IMR-90 (cell line): Measurements from ENCODE around the gene TBC1D22A. TPM values are rescaled to one million over a fixed set of nuclear protein-coding genes. Genes with fewer than 3 reads are reported as not detected.

Experiments used
- ATAC-seq: fragments of 200-7000 bp; cut with Tn5 transposase; 2 replicates; pipeline ENCODE4 v1.9.1; 2020; ENCODE audit warnings: low read depth, mild to moderate bottlenecking, moderate library complexity
- BruUV-seq: library from RNA; stranded (reverse); fragments of 400-500 nt; replicated peaks from 2 replicates; lab custom pipeline; 2021; lab: Mats Ljungman, UMichigan
- CTCF ChIA-PET: fragments of 300-600 bp; formaldehyde crosslinking; extraction: SDS; loops from one replicate; lab custom pipeline; 2021; ENCODE audit warnings: antibody characterized with exemption; lab: Yijun Ruan, JAX
- POLR2A ChIA-PET: fragments of 300-600 bp; sonication (Branson Sonifier 250); formaldehyde crosslinking; loops from one replicate; lab custom pipeline; 2022; ENCODE audit warnings: antibody characterized with exemption; ENCODE audit not compliant: unreplicated experiment; lab: Charles Lee
- DNase-seq: peaks from one replicate; pipeline ENCODE4 v3.0.0; 2013
- H2AFZ ChIP-seq: replicated peaks from 2 replicates; pipeline ENCODE3; 2013; ENCODE audit warnings: low read length, mild to moderate bottlenecking; ENCODE audit not compliant: poor library complexity
- H2AK5ac ChIP-seq: 2 replicates; pipeline ENCODE4 v1.6.1; 2013; ENCODE audit warnings: low read depth, low read length, inconsistent platforms
- H2AK9ac ChIP-seq: replicated peaks from 2 replicates; pipeline ENCODE3; 2013; ENCODE audit warnings: mild to moderate bottlenecking, low read depth, low read length, moderate library complexity; ENCODE audit not compliant: poor library complexity
- H2BK120ac ChIP-seq: 2 replicates; pipeline ENCODE4 v1.6.1; 2013; ENCODE audit warnings: low read depth, low read length, inconsistent platforms
- H2BK15ac ChIP-seq: 3 replicates; pipeline ENCODE4 v1.6.1; 2013; ENCODE audit warnings: low read depth, low read length, inconsistent platforms
- H2BK20ac ChIP-seq: 2 replicates; pipeline ENCODE4 v1.6.1; 2013; ENCODE audit warnings: low read depth, mild to moderate bottlenecking, inconsistent platforms, low read length, moderate library complexity
- H2BK5ac ChIP-seq: 2 replicates; pipeline ENCODE4 v1.6.1; 2013; ENCODE audit warnings: mild to moderate bottlenecking, low read depth, low read length, inconsistent platforms; ENCODE audit not compliant: poor library complexity, severe bottlenecking
- H3K14ac ChIP-seq: replicated peaks from 2 replicates; pipeline ENCODE4 v1.6.1; 2013; ENCODE audit warnings: low read depth, low read length, inconsistent platforms
- H3K18ac ChIP-seq: 2 replicates; pipeline ENCODE4 v1.6.1; 2013; ENCODE audit warnings: low read depth, low read length, control low read depth
- H3K23ac ChIP-seq: 2 replicates; pipeline ENCODE4 v1.6.1; 2013; ENCODE audit warnings: low read depth, low read length, inconsistent platforms
- H3K27ac ChIP-seq: 2 replicates; pipeline ENCODE4 v1.5.1; 2013; ENCODE audit warnings: mild to moderate bottlenecking, control low read depth, low read length; ENCODE audit not compliant: insufficient read depth
- H3K27me3 ChIP-seq: 2 replicates; pipeline ENCODE4 v1.6.1; 2013; ENCODE audit warnings: low read length; ENCODE audit not compliant: control insufficient read depth, insufficient read depth
- H3K36me3 ChIP-seq: 2 replicates; pipeline ENCODE4 v1.6.1; 2013; ENCODE audit warnings: low read length, mixed read lengths; ENCODE audit not compliant: control insufficient read depth, insufficient read depth
- H3K4ac ChIP-seq: 2 replicates; pipeline ENCODE4 v1.6.1; 2013; ENCODE audit warnings: low read depth, low read length, inconsistent platforms
- H3K4me1 ChIP-seq: 2 replicates; pipeline ENCODE4 v1.6.1; 2013; ENCODE audit warnings: low read length, mixed read lengths; ENCODE audit not compliant: control insufficient read depth, insufficient read depth
- H3K4me2 ChIP-seq: 2 replicates; pipeline ENCODE4 v1.6.1; 2013; ENCODE audit warnings: low read depth, mild to moderate bottlenecking, control low read depth, low read length, moderate library complexity
- H3K4me3 ChIP-seq: 2 replicates; pipeline ENCODE4 v1.5.1; 2013; ENCODE audit warnings: low read depth, mild to moderate bottlenecking, control low read depth, low read length, moderate library complexity; ENCODE audit not compliant: insufficient read depth
- H3K56ac ChIP-seq: 2 replicates; pipeline ENCODE4 v1.6.1; 2013; ENCODE audit warnings: low read length, inconsistent platforms; ENCODE audit not compliant: insufficient read depth; ENCODE audit errors: extremely low read depth
- H3K79me1 ChIP-seq, 2 experiments: 2 replicates each; pipeline ENCODE4 v1.6.1; 2013; ENCODE audit warnings: low read length in 2 of 2, inconsistent platforms in 1 of 2, low read depth in 1 of 2
- H3K9ac ChIP-seq: 2 replicates; pipeline ENCODE4 v1.6.1; 2013; ENCODE audit warnings: low read depth, low read length, control low read depth
- H3K9me1 ChIP-seq: 2 replicates; pipeline ENCODE4 v1.6.1; 2013; ENCODE audit warnings: low read length, inconsistent platforms; ENCODE audit not compliant: insufficient read depth
- H3K9me3 ChIP-seq: 2 replicates; pipeline ENCODE4 v1.6.1; 2013; ENCODE audit warnings: low read length; ENCODE audit not compliant: control insufficient read depth, insufficient read depth
- H4K20me1 ChIP-seq: 2 replicates; pipeline ENCODE4 v1.6.1; 2013; ENCODE audit warnings: low read length, inconsistent platforms; ENCODE audit not compliant: insufficient read depth
- H4K5ac ChIP-seq: 2 replicates; pipeline ENCODE4 v1.6.1; 2013; ENCODE audit warnings: mild to moderate bottlenecking, low read depth, low read length, control low read depth
- H4K8ac ChIP-seq, 2 experiments: 2 replicates each; pipeline ENCODE4 v1.6.1; 2013; ENCODE audit warnings: low read depth in 2 of 2, low read length in 2 of 2, control low read depth in 1 of 2, inconsistent platforms in 1 of 2
- H4K91ac ChIP-seq: 2 replicates; pipeline ENCODE4 v1.6.1; 2013; ENCODE audit warnings: low read depth, low read length, inconsistent platforms; ENCODE audit not compliant: insufficient read depth
- BHLHE40 ChIP-seq: fragments of 150-350 bp; IDR thresholded peaks from 2 replicates; pipeline ENCODE4 v1.6.1; 2016; ENCODE audit warnings: mild to moderate bottlenecking, low read depth, low read length
- ELK1 ChIP-seq: fragments of 150-350 bp; IDR thresholded peaks from 2 replicates; pipeline ENCODE4 v1.6.1; 2016; ENCODE audit warnings: low read depth, mild to moderate bottlenecking, low read length, moderate library complexity, borderline replicate concordance
- MAZ ChIP-seq: IDR thresholded peaks from 2 replicates; pipeline ENCODE4 v1.6.1; 2012; ENCODE audit warnings: low read depth, mild to moderate bottlenecking, low read length, improper control_type of control experiment, moderate library complexity, borderline replicate concordance
- POLR2A ChIP-seq: IDR thresholded peaks from 2 replicates; pipeline ENCODE4 v1.6.1; 2012; ENCODE audit warnings: mild to moderate bottlenecking, low read depth, low read length
- RAD21 ChIP-seq: IDR thresholded peaks from 2 replicates; pipeline ENCODE4 v1.6.1; 2012; ENCODE audit warnings: low read length, improper control_type of control experiment
- WGBS, 2 experiments: methylation state at CpG; one replicate each; pipeline versions ENCODE4 v1.1.5 to v1.1.7; 2013; ENCODE audit warnings: missing lambda C conversion rate in 2 of 2; ENCODE audit not compliant: insufficient read length in 1 of 2; ENCODE audit errors: extremely low coverage in 2 of 2; 5-methylcytosine and 5-hydroxymethylcytosine counted together
- dilution Hi-C: fragments of 300-500 bp; cut with HindIII; formaldehyde crosslinking; loops from one replicate; pipeline ENCODE4 v1.14.3; 2018; ENCODE audit warnings: low sequenced_read_pairs; ENCODE audit not compliant: unreplicated experiment
- in situ Hi-C: fragments of 300-500 bp; cut with MboI; formaldehyde crosslinking; loops from 3 replicates; pipeline ENCODE4 v1.14.3; 2019; ENCODE audit warnings: low sequenced_read_pairs, inconsistent platforms, mixed read lengths
- intact Hi-C: fragments of 100-400 bp; cut with micrococcal nuclease; formaldehyde crosslinking; loops from 2 replicates; pipeline ENCODE4 v1.10.0; 2022
- polyA plus RNA-seq, 3 experiments: library from polyadenylated mRNA; depleted of rRNA; stranded (reverse); fragments of >200 nt; gene quantifications; 2 replicates each; pipeline ENCODE4 v1.2.3, GENCODE V29; 2012; ENCODE audit warnings: low replicate concordance in 1 of 3
- total RNA-seq: library from RNA; depleted of rRNA; stranded (reverse); fragments of >200 nt; gene quantifications from 2 replicates; pipeline ENCODE4 v1.2.3, GENCODE V29; 2012

TBC1D22A gene
- total and polyA plus RNA-seq, 2 of the 4 experiments (the other 2 are of a cell fraction) = 9.0 to 16.7 TPM

- Histone ChIP-seq H2BK5ac (no peak overlapping the region), H4K20me1 (peaks cover 31% of the 10 kb centered on the region), H2AK5ac (no peak overlapping the region), H3K36me3 (peaks cover 2% of the 10 kb centered on the region; the same call in 1 of the 2 replicates), H3K9me1 (peaks cover 33% of the 10 kb centered on the region), H4K5ac (no peak overlapping the region), H3K23ac (no peak overlapping the region), H3K14ac (no peak overlapping the region), H3K18ac (no peak overlapping the region), H3K9me3 (no peaks in the 10 kb centered on the region), H3K4ac (no peak overlapping the region), H4K91ac (no peak overlapping the region; the same call in 1 of the 2 replicates), H2AFZ (no peak overlapping the region), H2BK120ac (no peak overlapping the region), H2BK20ac (no peak overlapping the region), H3K4me1 (peaks cover 26% of the 10 kb centered on the region), H3K4me2 (no peak overlapping the region), H3K56ac (no peak overlapping the region), H2AK9ac (no peak overlapping the region), H2BK15ac (no peak overlapping the region), H3K4me3 (no peak overlapping the region), H3K27ac (no peak overlapping the region), H3K27me3 (no peaks in the 10 kb centered on the region), H3K79me1 (peaks cover 42 to 81% of the 10 kb centered on the region in 2 experiments), H3K9ac (no peak overlapping the region), H4K8ac (no peak overlapping the region)
- ATAC-seq = no peak
- BruUV-seq = no TSS peak
- no peak for DNase-seq
- CTCF ChIA-PET = interaction anchor here (1.1 to 1.2 kb wide), 2 partner anchors 24 to 29 kb away, joined by 3 to 4 read pairs; no protein-coding TSS in a partner anchor
- dilution Hi-C loops (no loop called here), intact Hi-C loops (no loop called here), in situ Hi-C loops (no loop called here)
- 92% methylated on average over 21 of the region's 25 CpGs; no CpG with 5 or more reads in 1 of the 2 experiments for WGBS, 2 experiments
- no peak for TF ChIP-seq BHLHE40
- no peak for TF ChIP-seq ELK1
- no peak for TF ChIP-seq POLR2A
- TF ChIP-seq RAD21 = no peak
- TF ChIP-seq MAZ = no peak
- POLR2A ChIA-PET = no interaction called here
Measured at GRCh38 chr22:46827136-46827780, 64.8 kb downstream of the TBC1D22A start.
